Measurements from ENCODE around the gene RAB4B.

- TF ChIP-seq CTCF (IDR thresholded peaks at IDR 0.05) (no peak), POLR2A (IDR thresholded peaks at IDR 0.05) (no peak), POLR2AphosphoS5 (IDR thresholded peaks at IDR 0.05) (no peak)
These were observed 21.7 kb downstream of the RAB4B start for GRCh38 chr19:40799558-40800338.
